GM12865 (cell line): Measurements from ENCODE around the gene TMEM26.

Experiments used
- DNase-seq: peaks from one replicate; pipeline ENCODE4 v3.0.0; 2010; ENCODE audit warnings: low read depth
- H3K4me3 ChIP-seq: 2 replicates; pipeline ENCODE4 v1.5.1; 2011; ENCODE audit warnings: mild to moderate bottlenecking, low read depth, low read length, control low read depth
- TF ChIP-seq, protein P1 (sequence below): IDR thresholded peaks from 2 replicates; pipeline ENCODE4 v1.5.1; 2011; ENCODE audit warnings: low read length, control low read depth, low read depth, inconsistent platforms; ENCODE audit not compliant: insufficient read depth; ENCODE audit errors: missing control alignments

TMEM26 gene

DNA sequence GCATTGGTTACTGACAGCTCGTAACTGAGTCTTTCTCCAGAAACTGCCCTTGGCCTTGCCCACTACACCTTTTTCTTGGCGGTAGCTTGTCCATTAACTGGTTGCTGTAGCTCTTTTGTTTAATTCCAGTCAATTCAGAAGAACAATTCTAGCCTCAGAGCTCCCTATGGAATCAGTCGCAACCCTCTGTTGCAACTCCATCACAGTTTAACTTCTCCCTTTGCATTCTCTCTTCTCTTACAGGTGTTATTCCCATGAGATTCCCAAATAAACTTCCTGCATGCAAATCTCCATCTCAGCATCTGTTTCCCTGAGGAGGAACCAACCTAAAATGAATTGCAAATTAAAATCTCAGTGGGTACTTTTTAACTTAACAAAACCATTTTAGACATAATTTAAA, 28.4 kb upstream of the TMEM26 start:
- TF ChIP-seq, protein P1, sequence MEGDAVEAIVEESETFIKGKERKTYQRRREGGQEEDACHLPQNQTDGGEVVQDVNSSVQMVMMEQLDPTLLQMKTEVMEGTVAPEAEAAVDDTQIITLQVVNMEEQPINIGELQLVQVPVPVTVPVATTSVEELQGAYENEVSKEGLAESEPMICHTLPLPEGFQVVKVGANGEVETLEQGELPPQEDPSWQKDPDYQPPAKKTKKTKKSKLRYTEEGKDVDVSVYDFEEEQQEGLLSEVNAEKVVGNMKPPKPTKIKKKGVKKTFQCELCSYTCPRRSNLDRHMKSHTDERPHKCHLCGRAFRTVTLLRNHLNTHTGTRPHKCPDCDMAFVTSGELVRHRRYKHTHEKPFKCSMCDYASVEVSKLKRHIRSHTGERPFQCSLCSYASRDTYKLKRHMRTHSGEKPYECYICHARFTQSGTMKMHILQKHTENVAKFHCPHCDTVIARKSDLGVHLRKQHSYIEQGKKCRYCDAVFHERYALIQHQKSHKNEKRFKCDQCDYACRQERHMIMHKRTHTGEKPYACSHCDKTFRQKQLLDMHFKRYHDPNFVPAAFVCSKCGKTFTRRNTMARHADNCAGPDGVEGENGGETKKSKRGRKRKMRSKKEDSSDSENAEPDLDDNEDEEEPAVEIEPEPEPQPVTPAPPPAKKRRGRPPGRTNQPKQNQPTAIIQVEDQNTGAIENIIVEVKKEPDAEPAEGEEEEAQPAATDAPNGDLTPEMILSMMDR: no peak
- no peak overlapping the region for H3K4me3 ChIP-seq
- DNase-seq: no peak

DNA sequence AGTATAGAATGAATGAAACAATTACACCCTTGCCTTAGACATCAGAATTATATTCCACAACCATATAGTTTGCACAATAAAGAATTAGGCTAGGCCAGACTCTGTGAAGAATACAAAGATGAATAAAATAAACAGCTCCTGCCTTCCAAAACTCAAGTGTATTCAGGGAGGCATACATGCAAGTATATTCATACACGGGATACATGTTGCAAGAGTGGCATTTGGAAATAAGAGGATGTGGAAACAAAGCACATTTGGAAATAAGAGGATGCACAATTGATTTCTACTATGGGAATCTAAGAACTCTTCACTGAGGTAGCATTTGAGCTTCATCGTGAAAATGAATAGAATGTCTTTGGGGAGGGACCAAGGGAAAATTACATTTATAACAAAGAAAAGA, 27.0 kb upstream of the TMEM26 start:
- DNase-seq: no peak
- TF ChIP-seq, protein P1: no peak
- H3K4me3 ChIP-seq: no peak overlapping the region

DNA sequence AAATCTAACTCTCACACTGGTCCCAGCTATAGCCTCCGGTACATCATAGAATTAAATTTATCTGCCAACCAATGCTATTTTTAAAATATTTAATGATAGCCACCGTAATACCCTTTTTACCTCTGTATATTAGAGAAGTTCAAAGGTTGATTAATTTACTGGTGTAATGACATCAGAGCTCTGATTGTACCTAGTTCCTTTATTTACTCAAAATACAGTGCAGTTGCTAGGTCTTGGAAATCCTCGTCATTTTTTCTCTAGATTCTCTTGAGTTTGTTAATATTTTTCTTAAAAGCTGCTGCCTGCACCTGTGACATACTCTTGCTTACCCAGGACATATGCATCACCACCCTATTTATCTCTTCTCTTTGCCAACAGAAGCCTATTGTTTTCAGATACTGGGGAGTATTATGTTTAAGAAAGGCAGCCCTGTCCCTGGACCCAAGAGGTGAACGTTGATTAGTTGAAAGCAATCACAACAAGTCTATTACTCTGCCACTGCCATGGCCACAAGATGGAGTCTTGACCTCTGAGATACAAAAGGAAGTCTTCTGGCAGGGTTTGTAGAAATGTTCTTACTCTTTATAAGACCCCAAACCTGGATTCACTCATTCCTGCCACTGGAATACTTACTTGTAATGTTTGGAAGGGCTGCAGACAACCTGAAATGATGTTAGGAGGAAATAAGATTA, 25.6 kb upstream of the TMEM26 start:
- TF ChIP-seq, protein P1: no peak
- DNase-seq: no peak
- H3K4me3 ChIP-seq: no peak overlapping the region

DNA sequence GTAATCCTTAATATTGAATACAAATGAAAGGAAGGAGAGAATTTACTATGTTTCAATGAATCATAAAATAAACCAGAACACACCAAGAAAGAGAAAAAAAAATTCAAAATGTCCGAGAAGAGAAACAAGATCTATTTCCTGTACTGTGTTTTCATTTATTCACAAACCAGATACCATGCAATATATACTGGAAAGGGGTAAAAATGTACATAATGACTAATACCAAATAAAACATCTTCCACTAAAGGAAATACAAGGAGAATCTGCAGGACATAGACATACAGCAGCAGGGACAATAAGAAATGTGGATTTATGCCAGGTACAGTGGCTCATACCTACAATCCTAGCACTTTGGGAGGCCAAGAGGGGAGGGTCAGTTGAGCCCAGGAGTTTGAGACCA, 24.3 kb upstream of the TMEM26 start:
- DNase-seq: no peak
- TF ChIP-seq, protein P1: no peak
- H3K4me3 ChIP-seq: no peak overlapping the region

DNA sequence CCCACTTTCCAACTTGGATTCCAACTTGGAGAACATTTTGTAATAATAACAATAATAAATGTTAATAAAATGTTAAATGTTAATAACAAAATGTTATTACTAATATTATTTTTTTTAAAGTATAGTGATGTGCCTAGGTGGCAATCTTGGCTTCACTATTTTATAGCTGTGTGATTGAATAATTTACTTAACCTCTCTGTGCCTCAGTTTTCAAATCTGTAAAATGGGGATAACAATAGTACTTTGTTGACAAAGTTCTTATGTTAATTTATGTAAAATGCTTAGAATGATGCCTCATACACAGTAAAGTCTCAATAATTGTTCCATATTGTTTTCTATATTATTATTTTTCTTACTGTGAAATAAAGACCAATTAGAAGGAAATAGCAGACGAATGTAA, 23.3 kb upstream of the TMEM26 start:
- TF ChIP-seq, protein P1: no peak
- no peak for DNase-seq
- no peak overlapping the region for H3K4me3 ChIP-seq

DNA sequence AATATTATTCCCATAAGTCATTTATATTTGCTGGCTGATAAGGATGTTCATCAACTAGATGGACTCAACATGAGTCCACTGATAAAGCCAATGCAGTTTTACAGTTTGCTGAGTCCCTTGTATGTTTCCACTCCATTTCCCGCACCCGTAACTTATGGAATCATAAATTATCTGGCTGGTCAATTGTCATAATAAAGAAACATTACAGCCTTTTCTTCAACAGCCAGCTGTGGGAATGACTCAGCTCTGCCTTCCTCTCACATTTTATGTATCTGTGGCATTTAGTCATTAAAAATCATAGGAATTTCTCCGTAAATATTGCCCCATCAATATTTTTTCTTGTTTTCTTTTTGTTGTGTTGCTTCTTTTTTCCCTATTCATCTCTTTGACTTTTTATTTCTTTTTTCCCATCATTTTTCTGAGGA, 22.3 kb upstream of the TMEM26 start:
- TF ChIP-seq, protein P1: no peak
- no peak overlapping the region for H3K4me3 ChIP-seq
- no peak for DNase-seq

DNA sequence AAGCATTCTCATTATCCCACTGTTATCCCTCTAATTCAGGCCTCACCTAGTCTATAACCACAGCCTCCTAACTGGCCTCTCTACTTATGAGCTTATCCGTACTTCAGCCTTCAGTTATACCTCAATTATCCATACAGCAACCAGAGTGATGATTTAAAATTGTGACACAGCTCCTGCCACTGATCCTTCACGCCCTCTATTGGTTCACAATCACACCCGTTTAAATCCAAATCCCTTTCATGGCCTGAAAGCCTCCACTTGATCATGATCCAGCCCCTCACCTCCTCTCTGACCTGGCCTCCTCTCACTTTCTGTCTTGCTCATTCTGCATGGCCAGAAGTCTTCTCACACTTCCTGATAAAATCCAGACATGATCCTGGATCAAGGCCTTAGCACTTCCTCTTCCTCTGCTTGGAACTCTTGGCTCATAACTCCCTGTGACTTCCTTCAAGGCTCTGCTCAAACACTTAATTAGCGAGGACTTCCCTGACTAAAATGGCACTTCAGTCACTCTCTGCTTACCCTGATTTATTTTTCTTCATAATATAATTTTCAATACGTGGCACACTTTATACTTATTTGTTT, 19.0 kb upstream of the TMEM26 start:
- DNase-seq: no peak
- TF ChIP-seq, protein P1: no peak
- H3K4me3 ChIP-seq: no peak overlapping the region
